Vagina (tissue), 2 donors: ENCODE measurements around the gene OTOF. TPM values are rescaled to one million over a fixed set of nuclear protein-coding genes. Genes with fewer than 3 reads are reported as not detected.

Experiments used
- DNase-seq, 2 donors: peaks; one replicate each; pipeline ENCODE4 v3.0.0-alpha.2; 2017; ENCODE audit errors: extremely low spot score in 2 of 2
- H3K27ac ChIP-seq: fragments of 200-600 bp; sonication (generic); one replicate; pipeline ENCODE4 v1.5.1; 2019
- H3K27me3 ChIP-seq: fragments of 200-600 bp; sonication (generic); one replicate; pipeline ENCODE4 v1.5.1; 2019
- H3K36me3 ChIP-seq, 2 donors: fragments of 200-600 bp; sonication (generic); one replicate each; pipeline ENCODE4 v1.5.1; 2017 to 2019
- H3K4me1 ChIP-seq: fragments of 200-600 bp; sonication (generic); one replicate; pipeline ENCODE4 v1.5.1; 2019
- H3K4me3 ChIP-seq, 2 donors: fragments of 200-600 bp; sonication (generic); 1 replicate in 1 of 2; 2 replicates in 1 of 2; pipeline ENCODE4 v1.5.1; 2016 to 2019
- H3K9me3 ChIP-seq: fragments of 200-600 bp; sonication (generic); one replicate; pipeline ENCODE4 v1.5.1; 2019
- CTCF ChIP-seq, 3 experiments: fragments of 450-650 bp in 2 of 3; fragments of 200-600 bp in 1 of 3; sonication (generic) in 1 of 3; IDR thresholded peaks; one replicate each; pipeline ENCODE4 v1.5.1; 2017 to 2019; ENCODE audit warnings: antibody characterized with exemption in 3 of 3, mild to moderate bottlenecking in 2 of 3, moderate library complexity in 2 of 3
- POLR2A ChIP-seq, 2 donors: fragments of 450-650 bp; IDR thresholded peaks; one replicate each; pipeline ENCODE4 v1.6.1; 2017; ENCODE audit warnings: antibody characterized with exemption in 2 of 2, mild to moderate bottlenecking in 2 of 2, moderate library complexity in 2 of 2
- POLR2AphosphoS5 ChIP-seq, 2 donors: sonication (generic); formaldehyde crosslinking; IDR thresholded peaks; one replicate each; pipeline ENCODE4 v1.9.0; 2017; ENCODE audit warnings: antibody characterized with exemption in 2 of 2, mild to moderate bottlenecking in 2 of 2, low read depth in 1 of 2; ENCODE audit not compliant: insufficient read depth in 1 of 2
- intact Hi-C: fragments of 100-400 bp; cut with DNase I; formaldehyde crosslinking; loops from one replicate; pipeline ENCODE4 v1.15.1; 2023
- total RNA-seq: library from RNA; depleted of rRNA; stranded (reverse); fragments of >200 nt; gene quantifications from one replicate; pipeline ENCODE4 v1.2.3, GENCODE V29; 2016

Gene OTOF
- total RNA-seq, 1 donor from 2014 or later, result 0.49 TPM

GRCh38 chr2:26461601-26462023 lies 16.3 kb downstream of the OTOF start:
- no peak for DNase-seq
- no peaks in the 10 kb centered on the region for H3K9me3 ChIP-seq
- H3K36me3 ChIP-seq, result no peaks in the 10 kb centered on the region
- no peak overlapping the region for H3K27ac ChIP-seq
- intact Hi-C loops, result no loop called here
- H3K4me1 ChIP-seq, result no peaks in the 10 kb centered on the region
- no peak overlapping the region for H3K4me3 ChIP-seq
- no peaks in the 10 kb centered on the region for H3K27me3 ChIP-seq
- TF ChIP-seq POLR2AphosphoS5 (IDR thresholded peaks at IDR 0.05; ENCODE audit: insufficient read depth in 1 of 2, low read depth in 1 of 2) (no peak), POLR2A (IDR thresholded peaks at IDR 0.05) (no peak), CTCF (IDR thresholded peaks at IDR 0.05) (no peak)

- Histone ChIP-seq H3K9me3 (no peaks in the 10 kb centered on the region), H3K27ac (no peak overlapping the region), H3K4me3 (no peak overlapping the region), H3K4me1 (no peaks in the 10 kb centered on the region), H3K27me3 (no peaks in the 10 kb centered on the region), H3K36me3 (no peaks in the 10 kb centered on the region)
- DNase-seq, result no peak
- TF ChIP-seq POLR2AphosphoS5 (IDR thresholded peaks at IDR 0.05; ENCODE audit: insufficient read depth in 1 of 2, low read depth in 1 of 2) (no peak), CTCF (IDR thresholded peaks at IDR 0.05) (no peak), POLR2A (IDR thresholded peaks at IDR 0.05) (no peak)
- intact Hi-C loops, result no loop called here
These were observed 17.3 kb downstream of the OTOF start for GRCh38 chr2:26460613-26461031.

GRCh38 chr2:26459991-26460612 lies 17.8 kb downstream of the OTOF start:
- Histone ChIP-seq H3K4me1 (no peaks in the 10 kb centered on the region), H3K36me3 (no peaks in the 10 kb centered on the region), H3K27me3 (no peaks in the 10 kb centered on the region), H3K27ac (no peak overlapping the region), H3K9me3 (no peaks in the 10 kb centered on the region), H3K4me3 (no peak overlapping the region)
- no peak for TF ChIP-seq CTCF (IDR thresholded peaks at IDR 0.05)
- TF ChIP-seq POLR2A (IDR thresholded peaks at IDR 0.05), result no peak
- TF ChIP-seq POLR2AphosphoS5 (IDR thresholded peaks at IDR 0.05; ENCODE audit: insufficient read depth in 1 of 2, low read depth in 1 of 2), result no peak
- intact Hi-C loops, result no loop called here
- no peak for DNase-seq

- intact Hi-C loops, result no loop called here
- Histone ChIP-seq H3K4me1 (no peaks in the 10 kb centered on the region), H3K27me3 (no peaks in the 10 kb centered on the region), H3K4me3 (no peak overlapping the region), H3K27ac (no peak overlapping the region), H3K36me3 (no peaks in the 10 kb centered on the region), H3K9me3 (no peaks in the 10 kb centered on the region)
- no peak for DNase-seq
- TF ChIP-seq POLR2A (IDR thresholded peaks at IDR 0.05), result no peak
- no peak for TF ChIP-seq CTCF (IDR thresholded peaks at IDR 0.05)
- no peak for TF ChIP-seq POLR2AphosphoS5 (IDR thresholded peaks at IDR 0.05; ENCODE audit: insufficient read depth in 1 of 2, low read depth in 1 of 2)
These were observed 19.4 kb downstream of the OTOF start for GRCh38 chr2:26458365-26459042.
